Fibroblast of skin of left quadriceps (primary cell): ENCODE measurements around the gene IL17RE.

ENCODE experiments used
- DNase-seq, 2 experiments: peaks; one replicate each; pipeline ENCODE4 v3.0.0-alpha.2; 2013; ENCODE audit warnings: low read depth in 2 of 2

Gene IL17RE

GRCh38 chr3:9951962-9952805 is 49.5 kb downstream of the IL17RE start, which contains the start of gene PRRT3:
PRRT3 (minus strand) TSS chr3:9952408; CDS start chr3:9950115, 2,293 bp downstream.
- no peak for DNase-seq

- no peak for DNase-seq
Observed at GRCh38 chr3:9955067-9955502, 52.4 kb downstream of the IL17RE start.

- DNase-seq = no peak
Observed at GRCh38 chr3:9955611-9956352, 53.1 kb downstream of the IL17RE start.

GRCh38 chr3:9957214-9957613 is 54.6 kb downstream of the IL17RE start:
- DNase-seq = no peak

GRCh38 chr3:9965200-9965875 is 62.7 kb downstream of the IL17RE start:
- no peak for DNase-seq
